HG03060 (cell line): ENCODE results near the gene UNK.

Experiments
- ATAC-seq: cut with Tn5 transposase; IDR thresholded peaks from one replicate; pipeline ENCODE4 v1.9.1; 2021; ENCODE audit warnings: low read depth, moderate number of reproducible peaks; ENCODE audit not compliant: unreplicated experiment

The UNK gene, protein sequence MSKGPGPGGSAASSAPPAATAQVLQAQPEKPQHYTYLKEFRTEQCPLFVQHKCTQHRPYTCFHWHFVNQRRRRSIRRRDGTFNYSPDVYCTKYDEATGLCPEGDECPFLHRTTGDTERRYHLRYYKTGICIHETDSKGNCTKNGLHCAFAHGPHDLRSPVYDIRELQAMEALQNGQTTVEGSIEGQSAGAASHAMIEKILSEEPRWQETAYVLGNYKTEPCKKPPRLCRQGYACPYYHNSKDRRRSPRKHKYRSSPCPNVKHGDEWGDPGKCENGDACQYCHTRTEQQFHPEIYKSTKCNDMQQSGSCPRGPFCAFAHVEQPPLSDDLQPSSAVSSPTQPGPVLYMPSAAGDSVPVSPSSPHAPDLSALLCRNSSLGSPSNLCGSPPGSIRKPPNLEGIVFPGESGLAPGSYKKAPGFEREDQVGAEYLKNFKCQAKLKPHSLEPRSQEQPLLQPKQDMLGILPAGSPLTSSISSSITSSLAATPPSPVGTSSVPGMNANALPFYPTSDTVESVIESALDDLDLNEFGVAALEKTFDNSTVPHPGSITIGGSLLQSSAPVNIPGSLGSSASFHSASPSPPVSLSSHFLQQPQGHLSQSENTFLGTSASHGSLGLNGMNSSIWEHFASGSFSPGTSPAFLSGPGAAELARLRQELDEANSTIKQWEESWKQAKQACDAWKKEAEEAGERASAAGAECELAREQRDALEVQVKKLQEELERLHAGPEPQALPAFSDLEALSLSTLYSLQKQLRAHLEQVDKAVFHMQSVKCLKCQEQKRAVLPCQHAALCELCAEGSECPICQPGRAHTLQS

DNA sequence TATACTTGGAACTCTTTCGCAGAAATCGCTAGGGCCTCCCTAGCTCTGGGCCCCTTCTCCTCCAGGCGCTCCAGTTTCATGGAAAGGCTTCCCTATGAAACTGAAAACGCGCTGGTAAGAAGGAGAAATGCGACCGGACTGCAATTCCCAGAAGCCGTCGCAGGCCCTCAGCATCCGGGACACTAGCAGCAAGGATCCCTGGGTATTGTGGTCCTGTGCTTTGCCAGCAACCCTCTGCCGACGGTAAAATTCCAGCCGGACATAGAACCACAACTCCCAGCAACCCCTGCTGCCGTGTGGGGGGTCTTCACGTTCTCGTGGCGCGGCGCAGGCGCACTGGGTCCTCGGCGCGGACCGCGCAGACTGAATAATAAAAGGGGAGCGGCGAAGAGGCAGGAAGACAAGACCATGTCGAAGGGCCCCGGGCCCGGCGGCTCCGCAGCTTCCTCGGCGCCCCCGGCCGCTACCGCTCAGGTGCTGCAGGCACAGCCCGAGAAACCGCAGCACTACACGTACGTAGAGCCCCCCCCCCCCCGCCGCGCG is at the start of gene UNK:
TSS of gene UNK (plus strand) at position 334 of the 543 bp plus-strand sequence. CDS start at position 409, 75 bp downstream.
- peak; percentile 38 for ATAC-seq

DNA sequence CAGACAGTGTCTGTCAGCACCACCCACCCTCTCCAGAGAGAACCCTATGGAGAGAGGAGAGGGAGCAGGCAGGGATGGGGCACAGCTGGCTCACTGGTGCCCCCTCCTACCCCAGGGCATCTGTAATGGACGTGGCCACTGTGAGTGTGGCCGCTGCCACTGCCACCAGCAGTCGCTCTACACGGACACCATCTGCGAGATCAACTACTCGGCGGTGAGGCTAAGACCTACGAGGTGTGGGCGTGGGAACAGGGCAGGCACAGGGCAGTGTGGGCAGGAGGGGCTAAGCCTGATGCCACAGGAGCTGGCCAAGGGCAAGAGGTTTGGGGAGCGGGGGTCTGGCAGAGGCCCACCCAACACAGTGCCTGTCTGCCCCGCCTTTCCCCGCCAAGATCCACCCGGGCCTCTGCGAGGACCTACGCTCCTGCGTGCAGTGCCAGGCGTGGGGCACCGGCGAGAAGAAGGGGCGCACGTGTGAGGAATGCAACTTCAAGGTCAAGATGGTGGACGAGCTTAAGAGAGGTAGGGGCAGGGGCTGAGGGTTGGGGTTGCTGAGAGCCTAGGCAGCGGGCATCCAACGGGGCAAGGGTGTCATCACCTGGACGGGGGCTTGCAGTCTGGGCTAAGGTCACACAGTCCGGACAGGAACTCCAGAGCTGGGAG is 48.3 kb upstream of the UNK start:
- ATAC-seq, result no peak

- no peak for ATAC-seq
These were observed 47.3 kb upstream of the UNK start for GRCh38 chr17:75737133-75737962.

DNA sequence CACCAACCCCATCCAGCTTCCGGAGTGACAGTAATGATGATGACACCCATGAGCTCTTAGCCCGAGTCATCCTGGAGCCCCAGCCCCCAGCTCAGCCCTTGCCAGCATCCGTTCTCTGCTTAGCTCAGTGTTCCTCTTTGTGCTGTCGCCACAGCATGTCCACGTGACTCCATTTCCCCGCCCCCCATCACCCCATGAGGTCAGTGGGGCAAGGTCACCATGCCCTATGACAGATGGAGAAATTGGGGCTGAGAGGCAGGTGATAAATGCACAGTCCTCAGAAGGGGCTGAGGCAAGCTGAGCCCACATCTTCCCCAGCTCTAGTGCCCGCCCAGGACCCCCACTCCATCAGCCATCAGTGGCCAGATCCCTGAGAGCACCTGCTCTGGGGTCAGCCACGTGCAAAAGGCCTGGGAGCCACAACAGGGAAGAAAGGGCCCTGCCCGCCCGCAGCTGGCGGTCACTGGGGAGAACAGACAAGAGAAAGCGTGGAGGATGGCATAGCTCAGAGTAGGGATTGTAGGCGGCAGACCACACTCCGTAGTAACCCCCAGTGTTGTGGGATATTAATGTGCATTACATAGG is 46.3 kb upstream of the UNK start:
- no peak for ATAC-seq

GRCh38 chr17:75739174-75739573 is 45.4 kb upstream of the UNK start:
- no peak for ATAC-seq

- no peak for ATAC-seq
These were observed 44.8 kb upstream of the UNK start for GRCh38 chr17:75739801-75740200.

GRCh38 chr17:75740215-75740614 is 44.4 kb upstream of the UNK start:
- no peak for ATAC-seq

DNA sequence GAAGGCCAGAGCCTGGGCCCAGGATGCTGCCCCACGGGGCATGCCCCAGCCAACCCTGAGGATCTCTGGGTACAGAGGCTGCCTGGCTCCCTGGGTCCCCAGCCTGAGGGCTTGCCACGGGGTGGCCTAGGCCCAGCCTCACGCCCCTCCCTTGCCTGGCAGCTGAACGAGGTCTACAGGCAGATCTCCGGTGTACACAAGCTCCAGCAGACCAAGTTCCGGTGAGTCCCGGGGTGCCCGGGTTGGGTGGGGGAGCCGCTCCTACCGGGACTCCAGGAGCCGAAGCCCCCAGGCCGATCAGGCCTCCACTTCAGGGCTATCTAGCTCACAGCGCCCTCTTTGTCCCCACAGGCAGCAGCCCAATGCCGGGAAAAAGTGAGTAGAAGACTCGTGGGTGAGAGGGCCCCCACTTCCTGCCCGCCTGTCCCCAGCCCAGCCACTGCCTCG is 44.0 kb upstream of the UNK start:
- ATAC-seq, result no peak

GRCh38 chr17:75742337-75742736 is 42.3 kb upstream of the UNK start:
- ATAC-seq, result no peak

GRCh38 chr17:75743625-75744206 is 40.9 kb upstream of the UNK start:
- ATAC-seq, result no peak

GRCh38 chr17:75748706-75749105 is 35.9 kb upstream of the UNK start:
- ATAC-seq, result no peak

- ATAC-seq, result no peak
These were observed 34.8 kb upstream of the UNK start for GRCh38 chr17:75749545-75750389.

GRCh38 chr17:75750661-75751423 is 33.8 kb upstream of the UNK start:
- no peak for ATAC-seq

DNA sequence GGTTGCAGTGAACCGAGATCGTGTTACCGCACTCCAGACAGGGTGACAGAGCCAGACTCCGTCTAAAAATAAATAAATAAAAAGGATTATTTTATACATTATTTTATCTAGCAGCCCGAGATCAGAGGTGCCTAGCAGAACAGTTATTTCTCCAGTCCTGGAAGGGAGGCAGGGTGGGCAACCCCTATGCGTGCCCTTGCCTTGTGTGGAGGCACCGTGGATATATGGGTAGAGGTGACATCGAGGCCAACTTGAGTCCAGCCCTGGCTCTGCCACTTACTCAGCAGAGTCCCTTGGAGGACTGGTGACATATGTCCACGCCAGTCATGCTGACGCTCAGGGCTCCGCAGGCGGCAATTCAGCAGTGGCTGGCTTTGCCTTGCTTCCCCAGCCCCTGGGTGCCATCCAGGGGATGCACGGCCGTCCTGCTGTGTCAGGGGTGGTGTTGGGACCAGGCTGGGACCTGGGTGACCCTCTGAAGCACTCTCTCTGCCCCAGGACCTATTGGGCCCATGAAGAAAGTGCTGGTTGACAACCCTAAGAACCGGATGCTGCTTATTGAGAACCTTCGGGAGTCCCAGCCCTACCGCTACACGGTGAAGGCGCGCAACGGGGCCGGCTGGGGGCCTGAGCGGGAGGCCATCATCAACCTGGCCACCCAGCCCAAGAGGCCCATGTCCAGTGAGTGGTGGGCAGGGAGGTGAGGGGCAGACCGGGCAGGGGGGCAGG is 32.8 kb upstream of the UNK start:
- ATAC-seq, result no peak

GRCh38 chr17:75752405-75752709 is 32.2 kb upstream of the UNK start:
- no peak for ATAC-seq

DNA sequence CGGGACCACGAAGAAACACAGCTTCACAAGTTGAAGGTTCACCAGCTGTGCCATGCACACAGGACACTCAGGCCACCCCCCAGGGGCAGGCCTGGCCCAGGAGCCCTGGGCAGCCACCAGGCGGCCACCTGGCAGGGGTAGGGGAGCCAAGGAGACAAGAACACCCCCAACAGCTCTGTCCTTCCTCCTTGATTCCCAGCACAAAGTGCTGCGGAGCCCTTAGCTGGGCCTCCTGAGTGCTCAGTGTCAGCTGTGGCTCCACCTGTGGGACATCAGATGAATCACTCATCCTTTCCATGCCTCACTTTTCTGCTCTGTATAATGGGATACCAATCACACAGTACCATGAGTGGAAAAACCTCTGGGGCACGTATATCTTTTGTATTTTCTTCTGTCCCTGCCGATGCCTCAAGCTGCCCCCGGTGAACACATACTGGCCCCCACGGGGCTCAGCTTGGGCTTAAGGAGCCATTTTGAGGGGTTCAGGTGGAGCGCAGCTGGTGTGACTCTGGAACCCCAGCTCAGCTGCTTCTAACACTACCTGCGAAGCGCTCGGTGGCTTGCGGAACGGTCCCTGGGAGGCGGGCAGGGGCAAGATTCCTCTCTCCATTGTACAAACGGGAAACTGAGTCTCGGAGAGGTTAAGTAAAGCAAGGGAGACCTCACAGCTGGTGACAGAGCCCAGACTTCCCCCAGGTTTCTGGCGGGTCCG is 31.6 kb upstream of the UNK start:
- ATAC-seq, result no peak
